Vagina (tissue), 2 donors: ENCODE results near the gene XPO4.

Experiments used
- POLR2A ChIP-seq, 2 donors: fragments of 450-650 bp; IDR thresholded peaks; one replicate each; pipeline ENCODE4 v1.6.1; 2017; ENCODE audit warnings: antibody characterized with exemption in 2 of 2, mild to moderate bottlenecking in 2 of 2, moderate library complexity in 2 of 2
- TF ChIP-seq, protein P1 (sequence below), 3 experiments: fragments of 450-650 bp in 2 of 3; fragments of 200-600 bp in 1 of 3; sonication (generic) in 1 of 3; IDR thresholded peaks; one replicate each; pipeline ENCODE4 v1.5.1; 2017 to 2019; ENCODE audit warnings: antibody characterized with exemption in 3 of 3, mild to moderate bottlenecking in 2 of 3, moderate library complexity in 2 of 3

DNA sequence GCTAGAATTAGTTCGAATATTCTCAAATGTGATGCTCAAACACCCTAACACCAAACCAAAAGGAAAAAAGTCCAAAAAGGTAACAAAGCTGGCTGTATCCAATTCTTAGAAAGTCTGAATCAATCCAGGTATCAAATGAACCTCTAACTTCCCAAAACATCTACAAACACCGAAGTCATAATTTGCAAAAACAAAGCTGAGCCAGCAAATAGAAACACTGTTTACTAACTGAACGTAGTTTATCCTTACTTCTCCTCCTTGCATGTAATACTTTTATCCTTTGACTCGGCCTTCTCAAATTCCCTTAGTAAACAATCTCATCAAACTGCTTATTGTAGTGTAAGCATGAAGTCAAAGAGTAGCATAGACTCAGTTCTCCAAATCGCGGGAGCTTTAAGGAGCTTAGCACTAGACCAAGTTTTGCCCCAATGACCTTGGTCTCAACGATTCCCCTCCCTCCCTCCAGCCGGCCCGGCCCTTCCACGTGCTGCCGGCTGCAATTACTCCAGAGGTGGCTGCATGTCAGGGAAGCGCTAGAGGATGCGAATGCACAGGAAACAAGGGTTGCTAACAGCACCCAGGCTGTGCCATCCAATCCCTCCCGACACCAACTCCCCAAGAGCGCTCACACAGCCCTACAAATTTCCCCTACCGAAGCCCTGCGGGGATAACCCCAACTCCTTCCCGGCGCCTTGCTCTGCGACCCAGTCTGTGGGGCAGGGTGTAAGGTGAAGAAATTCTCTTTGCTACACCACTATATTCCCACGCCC is 693 bp downstream of the XPO4 start:
- TF ChIP-seq, protein P1, sequence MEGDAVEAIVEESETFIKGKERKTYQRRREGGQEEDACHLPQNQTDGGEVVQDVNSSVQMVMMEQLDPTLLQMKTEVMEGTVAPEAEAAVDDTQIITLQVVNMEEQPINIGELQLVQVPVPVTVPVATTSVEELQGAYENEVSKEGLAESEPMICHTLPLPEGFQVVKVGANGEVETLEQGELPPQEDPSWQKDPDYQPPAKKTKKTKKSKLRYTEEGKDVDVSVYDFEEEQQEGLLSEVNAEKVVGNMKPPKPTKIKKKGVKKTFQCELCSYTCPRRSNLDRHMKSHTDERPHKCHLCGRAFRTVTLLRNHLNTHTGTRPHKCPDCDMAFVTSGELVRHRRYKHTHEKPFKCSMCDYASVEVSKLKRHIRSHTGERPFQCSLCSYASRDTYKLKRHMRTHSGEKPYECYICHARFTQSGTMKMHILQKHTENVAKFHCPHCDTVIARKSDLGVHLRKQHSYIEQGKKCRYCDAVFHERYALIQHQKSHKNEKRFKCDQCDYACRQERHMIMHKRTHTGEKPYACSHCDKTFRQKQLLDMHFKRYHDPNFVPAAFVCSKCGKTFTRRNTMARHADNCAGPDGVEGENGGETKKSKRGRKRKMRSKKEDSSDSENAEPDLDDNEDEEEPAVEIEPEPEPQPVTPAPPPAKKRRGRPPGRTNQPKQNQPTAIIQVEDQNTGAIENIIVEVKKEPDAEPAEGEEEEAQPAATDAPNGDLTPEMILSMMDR (IDR thresholded peaks at IDR 0.05) = no peak
- TF ChIP-seq POLR2A (IDR thresholded peaks at IDR 0.05) = no peak
